GM10266 (cell line): ENCODE data around the gene KRTAP10-2.
"Not testable (repeated sequence)": the region's sequence is repeated elsewhere in the genome, so short reads cannot be mapped to it uniquely, and the experiment has no call there.

ENCODE experiments used
- DNase-seq: peaks from one replicate; pipeline ENCODE4 v3.0.0; 2012; ENCODE audit errors: extremely low spot score
- TF ChIP-seq, protein P1 (sequence below): IDR thresholded peaks from 2 replicates; pipeline ENCODE4 v1.5.1; 2012; ENCODE audit warnings: mild to moderate bottlenecking, low read depth; ENCODE audit not compliant: control insufficient read depth, insufficient read depth; ENCODE audit errors: missing control alignments

KRTAP10-2 gene, protein sequence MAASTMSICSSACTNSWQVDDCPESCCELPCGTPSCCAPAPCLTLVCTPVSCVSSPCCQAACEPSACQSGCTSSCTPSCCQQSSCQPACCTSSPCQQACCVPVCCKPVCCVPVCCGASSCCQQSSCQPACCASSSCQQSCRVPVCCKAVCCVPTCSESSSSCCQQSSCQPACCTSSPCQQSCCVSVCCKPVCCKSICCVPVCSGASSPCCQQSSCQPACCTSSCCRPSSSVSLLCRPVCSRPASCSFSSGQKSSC

DNA sequence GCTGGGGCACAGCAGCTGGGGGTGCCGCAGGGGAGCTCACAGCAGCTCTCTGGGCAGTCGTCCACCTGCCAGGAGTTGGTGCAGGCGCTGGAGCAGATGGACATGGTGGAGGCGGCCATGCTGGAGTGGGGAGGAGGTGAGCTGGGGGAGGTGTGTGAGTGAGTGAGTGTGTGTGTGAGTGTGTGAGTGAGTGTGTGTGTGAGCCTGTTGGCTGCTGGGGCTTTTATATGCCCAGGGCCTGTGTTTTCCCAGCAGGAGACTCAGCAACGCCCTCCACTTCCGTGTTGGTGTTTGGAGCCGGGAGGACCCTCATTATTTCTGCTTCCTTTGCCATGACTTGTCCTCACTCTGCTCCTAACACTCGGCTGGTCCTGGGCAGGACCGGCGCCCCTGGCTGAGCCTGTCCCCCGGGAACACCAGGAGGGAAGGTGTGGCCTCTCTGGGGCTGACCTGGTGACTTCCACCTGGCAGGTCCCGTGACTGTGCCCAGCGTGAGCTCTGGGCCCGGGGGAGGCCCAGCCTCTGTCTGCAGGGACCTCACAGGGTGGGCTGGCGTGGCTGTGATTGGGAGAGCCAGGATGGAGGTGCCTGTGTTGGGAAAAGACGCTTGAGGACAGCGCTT lies at the start of gene KRTAP10-2:
Gene KRTAP10-2 (minus strand): TSS at position 166 of the 622 bp plus-strand sequence. CDS start 47 bp downstream, at position 119.
- no peak for DNase-seq
- TF ChIP-seq, protein P1, sequence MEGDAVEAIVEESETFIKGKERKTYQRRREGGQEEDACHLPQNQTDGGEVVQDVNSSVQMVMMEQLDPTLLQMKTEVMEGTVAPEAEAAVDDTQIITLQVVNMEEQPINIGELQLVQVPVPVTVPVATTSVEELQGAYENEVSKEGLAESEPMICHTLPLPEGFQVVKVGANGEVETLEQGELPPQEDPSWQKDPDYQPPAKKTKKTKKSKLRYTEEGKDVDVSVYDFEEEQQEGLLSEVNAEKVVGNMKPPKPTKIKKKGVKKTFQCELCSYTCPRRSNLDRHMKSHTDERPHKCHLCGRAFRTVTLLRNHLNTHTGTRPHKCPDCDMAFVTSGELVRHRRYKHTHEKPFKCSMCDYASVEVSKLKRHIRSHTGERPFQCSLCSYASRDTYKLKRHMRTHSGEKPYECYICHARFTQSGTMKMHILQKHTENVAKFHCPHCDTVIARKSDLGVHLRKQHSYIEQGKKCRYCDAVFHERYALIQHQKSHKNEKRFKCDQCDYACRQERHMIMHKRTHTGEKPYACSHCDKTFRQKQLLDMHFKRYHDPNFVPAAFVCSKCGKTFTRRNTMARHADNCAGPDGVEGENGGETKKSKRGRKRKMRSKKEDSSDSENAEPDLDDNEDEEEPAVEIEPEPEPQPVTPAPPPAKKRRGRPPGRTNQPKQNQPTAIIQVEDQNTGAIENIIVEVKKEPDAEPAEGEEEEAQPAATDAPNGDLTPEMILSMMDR: no peak

DNA sequence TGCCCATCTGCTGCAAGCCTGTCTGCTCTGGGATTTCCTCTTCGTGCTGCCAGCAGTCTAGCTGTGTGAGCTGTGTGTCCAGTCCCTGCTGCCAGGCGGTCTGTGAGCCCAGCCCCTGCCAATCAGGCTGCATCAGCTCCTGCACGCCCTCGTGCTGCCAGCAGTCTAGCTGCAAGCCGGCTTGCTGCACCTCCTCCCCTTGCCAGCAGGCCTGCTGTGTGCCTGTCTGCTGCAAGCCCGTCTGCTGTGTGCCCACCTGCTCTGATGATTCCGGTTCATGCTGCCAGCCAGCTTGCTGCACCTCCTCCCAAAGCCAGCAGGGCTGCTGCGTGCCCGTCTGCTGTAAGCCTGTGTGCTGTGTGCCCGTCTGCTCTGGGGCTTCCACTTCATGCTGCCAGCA lies 49.8 kb upstream of the KRTAP10-2 start:
- DNase-seq: not testable (repeated sequence)

DNA sequence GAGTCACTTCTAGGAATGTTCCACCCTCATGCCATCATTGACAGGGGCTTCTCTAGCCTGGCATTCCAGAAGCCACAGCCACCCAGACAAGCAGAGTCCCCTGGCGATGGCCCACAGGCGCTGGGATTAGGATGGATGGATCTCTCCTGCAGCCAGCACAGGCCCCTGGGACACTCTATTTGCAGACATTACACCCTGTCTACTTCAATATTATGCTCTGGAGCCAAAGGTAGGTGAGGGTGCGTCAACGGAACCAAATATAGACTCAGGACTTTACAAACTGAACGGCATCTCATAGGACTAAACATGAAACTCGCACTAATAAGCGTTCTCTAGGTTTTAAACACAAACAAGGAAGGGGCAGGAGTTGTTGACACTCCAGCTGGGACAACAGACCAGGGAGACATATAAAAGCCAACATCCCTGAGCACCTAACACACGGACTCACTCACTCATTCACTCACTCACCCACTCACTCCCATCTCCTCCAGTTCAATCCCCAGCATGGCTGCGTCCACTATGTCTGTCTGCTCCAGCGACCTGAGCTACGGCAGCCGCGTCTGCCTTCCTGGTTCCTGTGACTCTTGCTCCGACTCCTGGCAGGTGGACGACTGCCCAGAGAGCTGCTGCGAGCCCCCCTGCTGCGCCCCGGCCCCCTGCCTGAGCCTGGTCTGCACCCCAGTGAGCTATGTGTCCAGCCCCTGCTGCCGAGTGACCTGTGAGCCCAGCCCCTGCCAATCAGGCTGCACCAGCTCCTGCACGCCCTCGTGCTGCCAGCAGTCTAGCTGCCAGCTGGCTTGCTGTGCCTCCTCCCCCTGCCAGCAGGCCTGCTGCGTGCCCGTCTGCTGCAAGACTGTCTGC lies 49.0 kb upstream of the KRTAP10-2 start, which contains the start of gene KRTAP10-7:
Gene KRTAP10-7 (plus strand): TSS at position 480 of the 861 bp plus-strand sequence. CDS start 25 bp downstream, at position 505.
- DNase-seq: not testable (repeated sequence)

DNA sequence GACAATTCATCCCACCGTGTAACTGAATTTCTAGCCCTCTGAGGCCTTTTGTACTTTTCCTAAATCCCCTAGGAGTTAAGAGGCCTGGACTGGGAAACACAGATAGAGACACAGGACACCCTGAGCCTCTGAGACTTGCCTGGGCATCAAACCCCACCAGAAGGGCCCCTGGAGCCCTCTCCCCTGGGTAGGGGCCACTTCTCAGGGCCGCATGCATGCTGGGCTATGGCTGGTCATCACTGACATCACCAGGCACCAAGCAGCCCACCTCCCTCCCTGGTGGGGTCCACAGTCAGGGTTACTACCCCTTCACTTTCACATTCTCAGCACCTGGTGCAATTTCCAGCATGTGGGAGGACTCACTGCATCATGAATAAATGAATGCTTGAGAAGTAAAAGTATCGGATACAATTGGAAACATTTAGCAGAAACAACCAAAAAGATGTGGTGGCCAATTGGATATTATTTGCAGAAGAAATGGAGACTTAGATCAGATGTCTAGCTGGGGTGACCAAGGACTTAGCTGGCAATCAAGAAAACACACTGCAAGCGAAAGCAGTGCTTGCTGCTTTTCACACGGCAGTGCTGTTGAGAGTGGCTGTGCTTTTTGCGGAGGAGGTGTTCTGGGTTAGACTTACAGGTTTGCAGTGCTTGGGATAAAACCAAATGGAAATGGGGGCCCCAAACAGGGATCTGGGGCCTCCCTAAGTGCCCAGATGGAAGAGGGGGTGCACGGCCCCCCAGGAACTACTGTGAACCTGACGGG lies 48.1 kb upstream of the KRTAP10-2 start:
- no peak for DNase-seq
- TF ChIP-seq, protein P1: no peak

DNA sequence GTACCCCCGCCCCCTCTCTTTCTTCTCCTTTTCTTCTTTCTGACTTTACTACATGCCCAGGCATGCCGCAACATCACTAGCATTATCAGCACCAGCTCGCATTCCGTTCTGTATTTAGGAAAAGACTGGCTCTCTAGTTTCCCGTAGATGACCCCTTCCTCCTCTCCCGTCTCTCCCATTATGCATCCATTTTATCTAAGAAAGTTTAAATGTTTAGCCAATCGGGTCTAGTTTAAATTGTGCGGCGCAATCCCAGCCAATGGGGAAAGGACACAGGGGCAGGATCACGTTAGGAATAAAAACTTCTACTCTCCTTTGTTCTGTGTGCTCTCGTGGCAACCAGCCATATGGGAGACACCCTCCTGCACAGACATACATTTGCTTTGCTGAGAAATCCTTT lies 46.8 kb upstream of the KRTAP10-2 start:
- TF ChIP-seq, protein P1: no peak
- DNase-seq: no peak

DNA sequence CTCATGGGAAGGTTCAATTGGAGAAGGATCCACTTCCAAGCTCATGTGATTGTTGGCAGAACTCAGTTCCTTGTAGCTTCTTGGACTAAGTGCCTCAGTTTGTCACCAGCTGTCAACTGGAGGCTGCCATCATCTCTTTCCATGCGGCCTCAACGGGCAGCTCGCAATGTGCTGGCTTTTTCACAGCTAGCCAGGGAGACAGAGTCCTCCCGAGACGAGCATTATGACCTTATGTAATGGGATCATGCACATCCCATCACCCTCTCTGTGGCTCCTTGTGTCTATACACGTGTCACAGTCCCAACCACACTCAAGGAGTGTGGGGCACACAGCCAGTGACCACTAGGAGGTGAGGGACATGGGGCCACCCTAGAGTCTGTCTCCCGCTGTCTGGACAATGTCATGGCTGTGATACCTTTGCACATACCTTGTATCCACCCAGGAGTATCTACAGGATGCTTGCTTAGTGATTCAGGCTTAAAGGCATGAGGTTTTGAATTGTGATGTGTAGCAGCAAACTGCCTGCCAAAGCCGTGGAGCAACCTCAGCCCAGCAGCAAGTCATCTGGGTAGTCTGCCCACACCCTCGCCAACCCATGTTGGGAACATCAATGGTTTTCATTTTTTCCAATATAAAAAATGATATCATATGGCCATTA lies 44.9 kb upstream of the KRTAP10-2 start:
- no peak for DNase-seq
- TF ChIP-seq, protein P1: no peak

DNA sequence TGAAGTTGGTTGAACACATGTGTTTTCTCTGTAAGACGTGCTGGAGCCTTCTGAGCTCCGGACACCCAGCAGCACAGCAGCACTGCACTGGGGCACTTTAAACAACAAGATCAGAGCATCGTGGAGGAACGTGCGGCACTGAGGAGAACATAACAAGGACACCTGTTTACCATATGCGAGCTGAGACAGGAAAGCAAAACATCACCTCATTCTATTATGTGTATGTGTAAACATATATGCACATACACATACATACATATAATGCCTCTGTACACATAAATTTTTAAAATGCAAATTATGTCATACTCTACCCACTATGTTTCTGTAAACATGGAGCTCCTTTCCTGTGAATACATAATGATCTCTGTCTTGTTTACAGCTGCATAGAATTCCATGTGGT lies 44.2 kb upstream of the KRTAP10-2 start:
- DNase-seq: no peak
- TF ChIP-seq, protein P1: no peak
